Heart right ventricle (tissue), 16 donors: ENCODE data around the gene PVALB. TPM values are rescaled to one million over a fixed set of nuclear protein-coding genes. Genes with fewer than 3 reads are reported as not detected.

Experiments
- ATAC-seq, 8 donors: fragments of 200-7000 bp; cut with Tn5 transposase; one replicate each; pipeline ENCODE4 v1.9.1; 2020; ENCODE audit warnings: mild to moderate bottlenecking in 8 of 8, moderate library complexity in 8 of 8, moderate number of reproducible peaks in 1 of 8
- DNase-seq, 2 donors: peaks; one replicate each; pipeline ENCODE4 v3.0.0-alpha.2; 2020
- H3K27ac ChIP-seq, 10 donors: fragments of 200-600 bp; sonication (generic) in 2 of 10; one replicate each; pipeline versions ENCODE4 v1.5.0 to v1.8.0; 2020 to 2022; ENCODE audit warnings: mild to moderate bottlenecking in 3 of 10
- H3K27me3 ChIP-seq, 7 donors: fragments of 200-600 bp; one replicate each; pipeline ENCODE4 v1.8.0; 2021 to 2022; ENCODE audit warnings: mild to moderate bottlenecking in 2 of 7
- H3K36me3 ChIP-seq, 9 donors: fragments of 200-600 bp; sonication (generic) in 1 of 9; one replicate each; pipeline versions ENCODE4 v1.5.0 to v1.8.0; 2020 to 2022; ENCODE audit warnings: mild to moderate bottlenecking in 2 of 9
- H3K4me1 ChIP-seq, 9 donors: fragments of 200-600 bp; sonication (generic) in 1 of 9; one replicate each; pipeline versions ENCODE4 v1.5.0 to v1.8.0; 2020 to 2022; ENCODE audit warnings: mild to moderate bottlenecking in 4 of 9
- H3K4me3 ChIP-seq, 10 donors: fragments of 200-600 bp; sonication (generic) in 2 of 10; one replicate each; pipeline versions ENCODE4 v1.5.0 to v1.8.0; 2020 to 2022; ENCODE audit warnings: mild to moderate bottlenecking in 7 of 10, moderate library complexity in 2 of 10
- H3K9me3 ChIP-seq, 11 donors: fragments of 200-600 bp in 10 of 11; sonication (generic) in 2 of 11; one replicate each; pipeline versions ENCODE4 v1.5.0 to v1.8.0; 2013 to 2022; ENCODE audit warnings: mild to moderate bottlenecking in 2 of 11, control low read depth in 1 of 11, moderate library complexity in 1 of 11
- CTCF ChIP-seq, 9 donors: fragments of 200-600 bp; sonication (generic) in 2 of 9; IDR thresholded peaks; one replicate each; pipeline versions ENCODE4 v1.5.0 to v1.8.0; 2021 to 2022; ENCODE audit warnings: antibody characterized with exemption in 9 of 9, mild to moderate bottlenecking in 5 of 9, moderate library complexity in 1 of 9
- WGBS, 2 donors: extraction: QIAGEN DNeasy Blood & Tissue Kit; methylation state at CpG; one replicate each; pipeline ENCODE4 v1.1.7; 2013; ENCODE audit warnings: inconsistent platforms in 1 of 2; 5-methylcytosine and 5-hydroxymethylcytosine counted together
- intact Hi-C, 10 donors: fragments of 100-400 bp; cut with DNase I; formaldehyde crosslinking; loops; one replicate each; pipeline versions ENCODE4 v1.11.1 to v1.14.2; 2022
- polyA plus RNA-seq, 2 donors: library from polyadenylated mRNA; stranded (reverse); fragments of 200-250 nt; gene quantifications; one replicate each; pipeline ENCODE4 v1.2.3, GENCODE V29; 2013
- total RNA-seq, 10 donors: library from RNA; stranded (reverse); fragmentation: NEBNext Ultra II Directional in 3 of 10; extraction: Animal tissue kit (Norgen Biotek cat#: 25700) in 3 of 10; gene quantifications; one replicate each; pipeline versions ENCODE4 v1.2.1 to v1.2.4, GENCODE V29; 2021 to 2023
- donor health status: Arrhythmogenic right ventricular cardiomyopathy.
- donor health status: ischemic (EF 13 %, LVEDD 7.1; RV severe dilation, severe dysfunction).
- donor health status: healthy with polysubstance abuse.
- donor health status: DM: no; HTN: yes; CAD: no.
- donor health status: DM: no; HTN: no; CAD: no.
- donor health status: ischemic (EF 25% LVEDD 6.9; RV normal size, moderate dysfunction).
- donor health status: ischemic (EF 25% LVEDD 5.7; RV mildly dilated, moderate dysfunction).
- donor health status: healthy.
- donor health status: DM: yes; HTN: yes; CAD: no.
- donor health status: Ischemic cardiomyopathy.
- donor health status: ischemic (EF 35%, LVEDD 5.7; RV mildly dilated, moderate dysfunction).
- donor health status: nonischemic (EF 11% LVEDD 7.7; RV severe dilation, severe dysfunction).
- donor health status: DM: yes; HTN: yes; CAD: no.
- donor health status: PGD.
- donor health status: ischemic (EF 29% LVEDD 5.4; RV normal size, mild dysfunction).
- donor health status: nonischemic (EF 23%, LVEDD 6.1; RV moderate dilation, normal function).

The PVALB gene
- total and polyA plus RNA-seq, 12 donors: not detected

GRCh38 chr22:36773935-36774334 lies 42.9 kb downstream of the PVALB start:
- TF ChIP-seq CTCF (IDR thresholded peaks at IDR 0.05): peak in 6 of 9 donors; percentile 30 to 52 (median 48)
- 77 to 87% methylated on average over 3 of the region's 3 CpGs for WGBS, 2 donors
- DNase-seq (no peak), ATAC-seq (no peak)
- Histone ChIP-seq H3K36me3 (peaks cover 0 to 12% (median 0%) of the 10 kb centered on the region in 9 donors), H3K4me1 (peaks cover 0 to 32% (median 18%) of the 10 kb centered on the region in 9 donors), H3K9me3 (peaks cover 0 to 5% (median 0%) of the 10 kb centered on the region in 11 donors), H3K4me3 (no peak overlapping the region), H3K27ac (no peak overlapping the region), H3K27me3 (no peaks in the 10 kb centered on the region)
- intact Hi-C loops: loop anchor here in 6 of 10 donors (5.0 to 10.0 kb wide), 2 partner anchors 227 to 229 kb away; no protein-coding TSS in a partner anchor

GRCh38 chr22:36772451-36772850 lies 44.4 kb downstream of the PVALB start:
- Histone ChIP-seq H3K9me3 (no peaks in the 10 kb centered on the region), H3K27me3 (no peaks in the 10 kb centered on the region), H3K27ac (no peak overlapping the region), H3K4me1 (peaks cover 0 to 32% (median 18%) of the 10 kb centered on the region in 9 donors), H3K36me3 (peaks cover 0 to 14% (median 0%) of the 10 kb centered on the region in 9 donors), H3K4me3 (no peak overlapping the region)
- 91 to 94% methylated on average over 8 of the region's 8 CpGs for WGBS, 2 donors
- ATAC-seq (no peak), DNase-seq (no peak)
- intact Hi-C loops: loop anchor here in 6 of 10 donors (5.0 to 10.0 kb wide), 2 partner anchors 225 to 228 kb away; no protein-coding TSS in a partner anchor
- TF ChIP-seq CTCF (IDR thresholded peaks at IDR 0.05): no peak

GRCh38 chr22:36771356-36772063 lies 45.3 kb downstream of the PVALB start:
- Histone ChIP-seq H3K27ac (no peak overlapping the region), H3K27me3 (no peaks in the 10 kb centered on the region), H3K9me3 (no peaks in the 10 kb centered on the region), H3K4me3 (no peak overlapping the region), H3K36me3 (peaks cover 0 to 22% (median 0%) of the 10 kb centered on the region in 9 donors), H3K4me1 (peaks cover 0 to 28% (median 15%) of the 10 kb centered on the region in 9 donors)
- 95 to 98% methylated on average over 13 of the region's 13 CpGs for WGBS, 2 donors
- ATAC-seq (no peak), DNase-seq (no peak)
- no peak for TF ChIP-seq CTCF (IDR thresholded peaks at IDR 0.05)
- intact Hi-C loops: loop anchor here in 6 of 10 donors (5.0 to 10.0 kb wide), 2 partner anchors 224 to 227 kb away; no protein-coding TSS in a partner anchor

GRCh38 chr22:36770513-36771231 lies 46.2 kb downstream of the PVALB start:
- no peak for DNase-seq
- H3K4me3 ChIP-seq: no peak overlapping the region
- no peaks in the 10 kb centered on the region for H3K27me3 ChIP-seq
- peak in 3 of 8 donors; percentile 23 to 37 (median 28) for ATAC-seq
- peaks cover 0 to 27% (median 13%) of the 10 kb centered on the region in 9 donors for H3K4me1 ChIP-seq
- intact Hi-C loops: loop anchor here in 6 of 10 donors (5.0 to 10.0 kb wide), 2 partner anchors 223 to 226 kb away; no protein-coding TSS in a partner anchor
- 51 to 56% methylated on average over 11 of the region's 11 CpGs for WGBS, 2 donors
- TF ChIP-seq CTCF (IDR thresholded peaks at IDR 0.05): no peak
- H3K27ac ChIP-seq: no peak overlapping the region
- H3K36me3 ChIP-seq: peaks cover 0 to 30% (median 0%) of the 10 kb centered on the region in 9 donors
- H3K9me3 ChIP-seq: no peaks in the 10 kb centered on the region
